ENCODE data around the gene SNX11. TPM values are rescaled to one million over a fixed set of nuclear protein-coding genes. Genes with fewer than 3 reads are reported as not detected.

Gene SNX11
- 10 to 100 TPM; 15.2 to 16.0 TPM for total RNA-seq

- under 1% methylated on average over 58 of the region's 64 CpGs for WGBS
- peak; percentile 89 for DNase-seq (ENCODE audit: low spot score)
- H3K36me3 ChIP-seq: no peaks in the 10 kb centered on the region
Observed at GRCh38 chr17:48107137-48108055, at the start of gene SNX11. SNX11 (plus strand) TSS chr17:48107766; CDS start chr17:48112044, 4,278 bp downstream.

GRCh38 chr17:48058393-48059124, 49.0 kb upstream of the SNX11 start:
- H3K36me3 ChIP-seq: peaks cover 0 to 35% of the 10 kb centered on the region in 2 donors
- WGBS: 88% methylated on average over 11 of the region's 11 CpGs
- H3K27me3 ChIP-seq (replicated peaks; ENCODE audit: insufficient read depth): no peaks in the 10 kb centered on the region

More at GRCh38 chr17:48107137-48108055, at the start of gene SNX11:
- H3K27me3 ChIP-seq (replicated peaks; ENCODE audit: insufficient read depth): no peaks in the 10 kb centered on the region
- intact Hi-C loops (cut with DNase I): no loop called here
- peak within 1 kb of the TSS; percentile 91 to 94 for H3K27ac ChIP-seq
- H3K4me3 ChIP-seq: peak within 1 kb of the TSS; percentile 65 to 74
- no peaks in the 10 kb centered on the region for H3K4me1 ChIP-seq (replicated peaks)
- TF ChIP-seq CTCF (IDR thresholded peaks at IDR 0.05) (peak in 2 of 4 experiments; percentile 27 to 29), POLR2A (IDR thresholded peaks at IDR 0.05) (peak; percentile 70), POLR2AphosphoS5 (IDR thresholded peaks at IDR 0.05) (peak; percentile 91)
- no peaks in the 10 kb centered on the region for H3K9me3 ChIP-seq

GRCh38 chr17:48059125-48059668, 48.4 kb upstream of the SNX11 start:
- intact Hi-C loops (cut with DNase I): no loop called here
- H3K36me3 ChIP-seq: peaks cover 0 to 35% of the 10 kb centered on the region in 2 donors
- no peaks in the 10 kb centered on the region for H3K9me3 ChIP-seq
- H3K4me3 ChIP-seq: no peak overlapping the region
- DNase-seq (ENCODE audit: low spot score): no peak
- no peaks in the 10 kb centered on the region for H3K27me3 ChIP-seq (replicated peaks; ENCODE audit: insufficient read depth)
- 93% methylated on average over 29 of the region's 32 CpGs for WGBS
- no peak for TF ChIP-seq POLR2A (IDR thresholded peaks at IDR 0.05)
- no peak for TF ChIP-seq POLR2AphosphoS5 (IDR thresholded peaks at IDR 0.05)
- TF ChIP-seq CTCF (IDR thresholded peaks at IDR 0.05): no peak
- H3K4me1 ChIP-seq (replicated peaks): peaks cover 8% of the 10 kb centered on the region
- no peak overlapping the region for H3K27ac ChIP-seq

More at GRCh38 chr17:48058393-48059124, 49.0 kb upstream of the SNX11 start:
- H3K4me1 ChIP-seq (replicated peaks): peaks cover 8% of the 10 kb centered on the region
- no peak overlapping the region for H3K4me3 ChIP-seq
- no peak for TF ChIP-seq CTCF (IDR thresholded peaks at IDR 0.05)
- TF ChIP-seq POLR2A (IDR thresholded peaks at IDR 0.05): no peak
- no peak for TF ChIP-seq POLR2AphosphoS5 (IDR thresholded peaks at IDR 0.05)
- H3K27ac ChIP-seq: no peak overlapping the region
- intact Hi-C loops (cut with DNase I): no loop called here
- no peaks in the 10 kb centered on the region for H3K9me3 ChIP-seq
- DNase-seq (ENCODE audit: low spot score): no peak

GRCh38 chr17:48060249-48060648, 47.3 kb upstream of the SNX11 start:
- intact Hi-C loops (cut with DNase I): no loop called here

More at GRCh38 chr17:48060249-48060648, 47.3 kb upstream of the SNX11 start:
- H3K4me3 ChIP-seq: no peak overlapping the region
- DNase-seq (ENCODE audit: low spot score): no peak
- no peak overlapping the region for H3K27ac ChIP-seq
- peaks cover 0 to 35% of the 10 kb centered on the region in 2 donors for H3K36me3 ChIP-seq
- WGBS: 74% methylated on average over 7 of the region's 7 CpGs
- no peaks in the 10 kb centered on the region for H3K9me3 ChIP-seq
- TF ChIP-seq POLR2AphosphoS5 (IDR thresholded peaks at IDR 0.05) (no peak), CTCF (IDR thresholded peaks at IDR 0.05) (no peak), POLR2A (IDR thresholded peaks at IDR 0.05) (no peak)
- peaks cover under 1% of the 10 kb centered on the region for H3K4me1 ChIP-seq (replicated peaks)
- H3K27me3 ChIP-seq (replicated peaks; ENCODE audit: insufficient read depth): no peaks in the 10 kb centered on the region
